H1 (cell line): ENCODE measurements around the gene CTIF. TPM values are rescaled to one million over a fixed set of nuclear protein-coding genes. Genes with fewer than 3 reads are reported as not detected.

Experiments used
- CTCF ChIA-PET: fragments of 300-600 bp; sonication (Branson Sonifier 250); formaldehyde crosslinking; loops from one replicate; lab custom pipeline; 2021; ENCODE audit not compliant: partially characterized antibody; lab: Charles Lee
- POLR2A ChIA-PET: fragments of 300-600 bp; sonication (Branson Sonifier 250); formaldehyde crosslinking; loops from one replicate; lab custom pipeline; 2021; ENCODE audit warnings: inconsistent platforms; ENCODE audit not compliant: partially characterized antibody; lab: Charles Lee
- DNase-seq, 2 experiments: peaks; one replicate each; pipeline versions ENCODE4 v3.0.0 to v3.0.0-alpha.2; 2010 to 2022; ENCODE audit warnings: low spot score in 2 of 2, low read depth in 1 of 2, mixed read lengths in 1 of 2
- FAIRE-seq: peaks from 2 replicates; lab custom pipeline; 2011; peaks lifted over from hg19 to GRCh38; lab: Jason Lieb, UNC
- H2AFZ ChIP-seq: 2 replicates; pipeline ENCODE4 v1.8.1; 2012; ENCODE audit warnings: low read length, inconsistent platforms
- H2AK5ac ChIP-seq: 2 replicates; pipeline ENCODE4 v1.6.1; 2013; ENCODE audit warnings: low read depth, low read length
- H2BK120ac ChIP-seq: replicated peaks from 2 replicates; pipeline ENCODE3; 2013; ENCODE audit warnings: low read depth, low read length, inconsistent platforms
- H2BK12ac ChIP-seq: 2 replicates; pipeline ENCODE4 v1.6.1; 2013; ENCODE audit warnings: low read depth, low read length
- H2BK15ac ChIP-seq: 2 replicates; pipeline ENCODE4 v1.6.1; 2013; ENCODE audit warnings: low read length
- H2BK20ac ChIP-seq: 2 replicates; pipeline ENCODE4 v1.6.1; 2013; ENCODE audit warnings: low read length
- H2BK5ac ChIP-seq: 2 replicates; pipeline ENCODE4 v1.6.1; 2013; ENCODE audit warnings: low read depth, low read length
- H3K14ac ChIP-seq: 2 replicates; pipeline ENCODE4 v1.6.1; 2013; ENCODE audit warnings: inconsistent platforms; ENCODE audit not compliant: insufficient read length
- H3K18ac ChIP-seq: 2 replicates; pipeline ENCODE4 v1.6.1; 2013; ENCODE audit warnings: low read length; ENCODE audit errors: extremely low read depth
- H3K23ac ChIP-seq: 2 replicates; pipeline ENCODE4 v1.6.1; 2013; ENCODE audit warnings: inconsistent platforms; ENCODE audit not compliant: insufficient read length
- H3K23me2 ChIP-seq: 2 replicates; pipeline ENCODE4 v1.6.1; 2013; ENCODE audit warnings: low read depth, low read length
- H3K27ac ChIP-seq: 2 replicates; pipeline ENCODE4 v1.6.1; 2011; ENCODE audit warnings: low read depth, low read length, inconsistent platforms
- H3K27me3 ChIP-seq, 4 experiments: replicated peaks in 1 of 4; 1 replicate in 1 of 4; 2 replicates in 3 of 4; pipeline versions ENCODE4 v1.6.1 to v1.8.1; 2011 to 2013; ENCODE audit warnings: low read length in 3 of 4, mild to moderate bottlenecking in 3 of 4, inconsistent platforms in 2 of 4, mixed read lengths in 2 of 4, moderate library complexity in 1 of 4; ENCODE audit not compliant: control insufficient read depth in 3 of 4, insufficient read depth in 3 of 4; ENCODE audit errors: extremely low read depth in 1 of 4
- H3K36me3 ChIP-seq, 4 experiments: 2 replicates each; pipeline versions ENCODE4 v1.6.1 to v1.8.1; 2011 to 2013; ENCODE audit warnings: mild to moderate bottlenecking in 4 of 4, low read length in 3 of 4, moderate library complexity in 2 of 4, control low read depth in 1 of 4, inconsistent platforms in 1 of 4; ENCODE audit not compliant: insufficient read depth in 4 of 4, control insufficient read depth in 2 of 4
- H3K4ac ChIP-seq: replicated peaks from 2 replicates; pipeline ENCODE3; 2013; ENCODE audit warnings: low read length, low read depth, mixed read lengths, inconsistent platforms; ENCODE audit not compliant: insufficient read length
- H3K4me1 ChIP-seq, 4 experiments: replicated peaks in 1 of 4; 1 replicate in 1 of 4; 2 replicates in 3 of 4; pipeline versions ENCODE4 v1.6.1 to v1.8.1; 2011 to 2013; ENCODE audit warnings: low read length in 3 of 4, inconsistent platforms in 2 of 4, mixed read lengths in 1 of 4; ENCODE audit not compliant: insufficient read depth in 4 of 4, control insufficient read depth in 3 of 4
- H3K4me2 ChIP-seq, 2 experiments: 2 replicates each; pipeline versions ENCODE4 v1.6.1 to v1.8.1; 2011 to 2013; ENCODE audit warnings: low read depth in 2 of 2, low read length in 2 of 2, control low read depth in 1 of 2, inconsistent platforms in 1 of 2, mild to moderate bottlenecking in 1 of 2; ENCODE audit not compliant: insufficient read depth in 1 of 2
- H3K4me3 ChIP-seq, 4 experiments: fragments of 200-600, 300-600 bp in 1 of 4; sonication (generic), shearing (Covaris generic), sonication (Bioruptor Twin) in 1 of 4; 2 replicates each; pipeline versions ENCODE4 v1.5.1 to v1.8.1; 2011 to 2016; ENCODE audit warnings: low read length in 4 of 4, low read depth in 3 of 4, control low read depth in 2 of 4, inconsistent platforms in 2 of 4, mild to moderate bottlenecking in 2 of 4, mixed read lengths in 1 of 4, moderate library complexity in 1 of 4; ENCODE audit not compliant: insufficient read depth in 2 of 4; ENCODE audit errors: extremely low read depth in 1 of 4
- H3K56ac ChIP-seq: replicated peaks from 2 replicates; pipeline ENCODE3; 2013; ENCODE audit warnings: low read depth, mild to moderate bottlenecking, mixed read lengths, low read length, inconsistent platforms; ENCODE audit not compliant: insufficient read length
- H3K79me1 ChIP-seq: 2 replicates; pipeline ENCODE4 v1.6.1; 2013; ENCODE audit warnings: low read depth, low read length, control low read depth
- H3K79me2 ChIP-seq, 2 experiments: 2 replicates each; pipeline versions ENCODE4 v1.6.1 to v1.8.1; 2012 to 2013; ENCODE audit warnings: low read length in 2 of 2, mild to moderate bottlenecking in 2 of 2, inconsistent platforms in 1 of 2; ENCODE audit not compliant: insufficient read depth in 2 of 2, control insufficient read depth in 1 of 2
- H3K9ac ChIP-seq, 4 experiments: replicated peaks in 1 of 4; 1 replicate in 1 of 4; 2 replicates in 3 of 4; pipeline versions ENCODE4 v1.6.1 to v1.8.1; 2011 to 2013; ENCODE audit warnings: low read depth in 3 of 4, low read length in 3 of 4, control low read depth in 2 of 4, mild to moderate bottlenecking in 2 of 4, moderate library complexity in 2 of 4, inconsistent platforms in 1 of 4; ENCODE audit errors: extremely low read depth in 1 of 4
- H3K9me3 ChIP-seq, 2 experiments: 2 replicates each; pipeline versions ENCODE4 v1.6.1 to v1.8.1; 2012 to 2013; ENCODE audit warnings: mild to moderate bottlenecking in 2 of 2, moderate library complexity in 2 of 2, control low read depth in 1 of 2, inconsistent platforms in 1 of 2, low read depth in 1 of 2, low read length in 1 of 2, mixed read lengths in 1 of 2; ENCODE audit not compliant: insufficient read depth in 2 of 2
- H4K20me1 ChIP-seq, 2 experiments: replicated peaks in 1 of 2; 2 replicates each; pipeline versions ENCODE3 to v1.8.1; 2011 to 2013; ENCODE audit warnings: inconsistent platforms in 2 of 2, low read length in 2 of 2, mild to moderate bottlenecking in 1 of 2; ENCODE audit not compliant: insufficient read depth in 2 of 2, control insufficient read depth in 1 of 2
- H4K5ac ChIP-seq: 2 replicates; pipeline ENCODE4 v1.6.1; 2013; ENCODE audit warnings: low read length, low read depth, mixed read lengths, inconsistent platforms; ENCODE audit not compliant: insufficient read length
- H4K8ac ChIP-seq: 2 replicates; pipeline ENCODE4 v1.8.0; 2013; ENCODE audit warnings: mild to moderate bottlenecking, moderate library complexity, low read length, inconsistent platforms; ENCODE audit not compliant: insufficient read depth; ENCODE audit errors: extremely low read depth
- H4K91ac ChIP-seq: replicated peaks from 2 replicates; pipeline ENCODE3; 2013; ENCODE audit warnings: low read length, mixed read lengths, inconsistent platforms; ENCODE audit not compliant: insufficient read length
- RXRA ChIP-seq: IDR thresholded peaks from 2 replicates; pipeline ENCODE4 v1.6.1; 2011; ENCODE audit warnings: low read depth, mild to moderate bottlenecking, low read length, moderate library complexity; ENCODE audit not compliant: insufficient read depth
- SAP30 ChIP-seq: fragments of 300-600 bp; sonication (generic); IDR thresholded peaks from 2 replicates; pipeline ENCODE4 v1.7.1; 2012; ENCODE audit warnings: low read length, moderate library complexity, mild to moderate bottlenecking, inconsistent platforms; ENCODE audit not compliant: insufficient read depth, insufficient replicate concordance
- WGBS, 2 experiments: shearing (Covaris generic) in 1 of 2; methylation state at CpG; one replicate each; pipeline versions ENCODE4 v1.1.6 to v1.1.7; 2013 to 2015; ENCODE audit warnings: low lambda C conversion rate in 2 of 2, mixed read lengths in 2 of 2, inconsistent platforms in 1 of 2, low coverage in 1 of 2, missing lambda C conversion rate in 1 of 2; ENCODE audit not compliant: insufficient replicate concordance in 2 of 2, insufficient coverage in 1 of 2, insufficient read length in 1 of 2; ENCODE audit errors: extremely low coverage in 1 of 2, missing lambda C conversion rate in 1 of 2; 5-methylcytosine and 5-hydroxymethylcytosine counted together
- polyA plus RNA-seq, 7 experiments: library from polyadenylated mRNA; depleted of rRNA in 3 of 7; stranded (reverse) in 5 of 7; unstranded in 2 of 7; fragments of >200 nt in 5 of 7; fragments of 200-250 nt in 2 of 7; gene quantifications; 1 replicate in 5 of 7; 2 replicates in 1 of 7; 4 replicates in 1 of 7; pipeline versions ENCODE4 v1.2.1 to v1.2.3, GENCODE V29; 2011 to 2013; ENCODE audit warnings: missing spikeins in 2 of 7, mixed read lengths in 2 of 7
- total RNA-seq: library from RNA; stranded (reverse); fragmentation: NEBNext Ultra II Directional; extraction: Animal tissue kit (Norgen Biotek cat#: 25700); gene quantifications from 2 replicates; pipeline ENCODE4 v1.2.1, GENCODE V29; 2021

The CTIF gene
- total and polyA plus RNA-seq, 2 of the 8 experiments (the other 6 are each of a cell fraction or from before 2014, with no cell fraction given), result 9.0 to 17.8 TPM

GRCh38 chr18:48581206-48581605, 42.4 kb downstream of the CTIF start:
- Histone ChIP-seq H3K56ac (no peak overlapping the region), H3K27me3 (no peaks in the 10 kb centered on the region), H2BK5ac (no peak overlapping the region), H3K9me3 (0 out of 4 replicates have a peak, but pooled peaks cover 0 to 5% of the 10 kb centered on the region in 2 experiments), H2AK5ac (no peak overlapping the region), H2BK20ac (no peak overlapping the region), H2BK120ac (no peak overlapping the region), H3K4me1 (peaks cover 3 to 8% (median 3%) of the 10 kb centered on the region in 4 experiments; a peak in 5 of 7 replicates), H3K27ac (no peak overlapping the region), H3K4ac (no peak overlapping the region), H3K79me2 (peaks cover 0 to 16% of the 10 kb centered on the region in 2 experiments; a peak in 1 of 4 replicates), H3K9ac (no peak overlapping the region), H2BK15ac (no peak overlapping the region), H3K23me2 (no peaks in the 10 kb centered on the region), H3K4me2 (no peak overlapping the region), H3K4me3 (no peak overlapping the region), H4K91ac (no peak overlapping the region)
- DNase-seq (no peak), FAIRE-seq (no peak)
- CTCF ChIA-PET, result interaction anchor here (0.8 to 1.3 kb wide), 3 partner anchors 18 to 59 kb away, joined by 3 to 4 read pairs (median 4); no protein-coding TSS in a partner anchor
- POLR2A ChIA-PET, result no interaction called here
- TF ChIP-seq SAP30 (no peak), RXRA (no peak)
- TF ChIP-seq, all 59 proteins: peak for 0
- Histone ChIP-seq H3K23ac (no peak overlapping the region), H3K79me1 (peaks cover 7% of the 10 kb centered on the region), H3K18ac (no peak overlapping the region), H3K36me3 (no peaks in the 10 kb centered on the region; a peak in 1 of 8 replicates), H4K20me1 (peaks cover 3 to 4% of the 10 kb centered on the region in 2 experiments), H2AFZ (no peak overlapping the region), H2BK12ac (no peak overlapping the region), H3K14ac (no peak overlapping the region), H4K5ac (no peak overlapping the region), H4K8ac (no peak overlapping the region)
- 82% methylated on average over 4 of the region's 4 CpGs; no CpG with 5 or more reads in 1 of the 2 experiments for WGBS, 2 experiments
